Neural cell (in vitro differentiated cells): Measurements from ENCODE around the gene NOX1. TPM values are rescaled to one million over a fixed set of nuclear protein-coding genes. Genes with fewer than 3 reads are reported as not detected.

Experiments
- H2AFZ ChIP-seq: fragments of 200-600, 300-800 bp; sonication (generic), shearing (Covaris generic); 2 replicates; pipeline ENCODE4 v1.6.0; 2014; ENCODE audit warnings: low read depth, mild to moderate bottlenecking, antibody characterized with exemption, low read length, moderate library complexity
- H3F3A ChIP-seq: fragments of 200-600 bp; shearing (Covaris generic); 2 replicates; pipeline ENCODE4 v1.6.1; 2016; ENCODE audit warnings: mild to moderate bottlenecking, moderate library complexity, mixed read lengths, antibody characterized with exemption, low read length; ENCODE audit not compliant: insufficient read depth, poor library complexity, severe bottlenecking
- H3K27ac ChIP-seq: fragments of 200-600, 300-800 bp; sonication (generic), shearing (Covaris generic); 2 replicates; pipeline ENCODE4 v1.5.1; 2014; ENCODE audit warnings: mild to moderate bottlenecking, low read length, moderate library complexity
- H3K27me3 ChIP-seq: fragments of 300-800, 200-600 bp; sonication (generic), shearing (Covaris generic); 2 replicates; pipeline ENCODE4 v1.6.0; 2014; ENCODE audit warnings: mild to moderate bottlenecking, low read depth, low read length, moderate library complexity; ENCODE audit not compliant: insufficient read depth
- H3K36me3 ChIP-seq: fragments of 300-800, 200-600 bp; sonication (generic), shearing (Covaris generic); 2 replicates; pipeline ENCODE4 v1.5.1; 2014; ENCODE audit warnings: mild to moderate bottlenecking, antibody characterized with exemption, low read length, moderate library complexity; ENCODE audit not compliant: insufficient read depth
- H3K4me2 ChIP-seq: fragments of 300-800, 200-600 bp; sonication (generic), shearing (Covaris generic); 2 replicates; pipeline ENCODE4 v1.6.0; 2014; ENCODE audit warnings: mild to moderate bottlenecking, low read length
- H3K4me3 ChIP-seq: fragments of 300-800, 200-600 bp; sonication (generic), shearing (Covaris generic); 2 replicates; pipeline ENCODE4 v1.5.1; 2014; ENCODE audit warnings: mild to moderate bottlenecking, low read length, moderate library complexity
- H3K79me2 ChIP-seq: fragments of 200-600 bp; shearing (Covaris generic); replicated peaks from 2 replicates; pipeline ENCODE4 v1.6.0; 2014; ENCODE audit warnings: mild to moderate bottlenecking, low read length, moderate library complexity; ENCODE audit not compliant: insufficient read depth
- H3K9ac ChIP-seq: fragments of 300-800, 200-600 bp; sonication (generic), shearing (Covaris generic); 2 replicates; pipeline ENCODE4 v1.6.1; 2016; ENCODE audit warnings: mild to moderate bottlenecking, low read length, mixed read lengths
- H3K9me2 ChIP-seq: fragments of 200-600 bp; shearing (Covaris generic); 2 replicates; pipeline ENCODE4 v1.6.1; 2016; ENCODE audit warnings: mild to moderate bottlenecking, low read length, mixed read lengths; ENCODE audit not compliant: insufficient read depth
- H3K9me3 ChIP-seq: fragments of 200-600, 300-800 bp; sonication (generic), shearing (Covaris generic); 2 replicates; pipeline ENCODE4 v1.6.1; 2016; ENCODE audit warnings: mild to moderate bottlenecking, mixed run types, low read length, moderate library complexity, mixed read lengths
- H4K20me1 ChIP-seq: fragments of 200-600 bp; shearing (Covaris generic); 2 replicates; pipeline ENCODE4 v1.6.1; 2016; ENCODE audit warnings: mild to moderate bottlenecking, mixed run types; ENCODE audit not compliant: insufficient read depth
- CTCF ChIP-seq: fragments of 450-650 bp; IDR thresholded peaks from 2 replicates; pipeline ENCODE4 v1.5.1; 2014; ENCODE audit warnings: antibody characterized with exemption, mild to moderate bottlenecking, moderate library complexity; ENCODE audit not compliant: poor library complexity, severe bottlenecking
- EP300 ChIP-seq: fragments of 450-650 bp; conservative IDR thresholded peaks from 2 replicates; pipeline ENCODE4 v1.6.1; 2014; ENCODE audit warnings: antibody characterized with exemption, mild to moderate bottlenecking, moderate library complexity; ENCODE audit not compliant: poor library complexity, severe bottlenecking
- EZH2 ChIP-seq: fragments of 200-600, 300-800 bp; shearing (Covaris generic), sonication (generic); IDR thresholded peaks from 2 replicates; pipeline ENCODE4 v1.6.1; 2014; ENCODE audit warnings: antibody characterized with exemption, low read length, borderline replicate concordance, mild to moderate bottlenecking; ENCODE audit not compliant: insufficient read depth, poor library complexity, severe bottlenecking
- MXI1 ChIP-seq: fragments of 450-650 bp; conservative IDR thresholded peaks from 2 replicates; pipeline ENCODE4 v1.6.1; 2014; ENCODE audit warnings: antibody characterized with exemption, mild to moderate bottlenecking; ENCODE audit not compliant: poor library complexity, severe bottlenecking
- POLR2AphosphoS5 ChIP-seq: IDR thresholded peaks from 2 replicates; pipeline ENCODE4 v1.6.1; 2012
- RAD21 ChIP-seq: fragments of 450-650 bp; conservative IDR thresholded peaks from 2 replicates; pipeline ENCODE4 v1.6.1; 2014; ENCODE audit warnings: antibody characterized with exemption, mild to moderate bottlenecking, moderate library complexity
- REST ChIP-seq: IDR thresholded peaks from 2 replicates; pipeline ENCODE4 v1.6.1; 2012; ENCODE audit warnings: borderline replicate concordance
- SMC3 ChIP-seq: fragments of 450-650 bp; conservative IDR thresholded peaks from 2 replicates; pipeline ENCODE4 v1.6.1; 2014; ENCODE audit warnings: antibody characterized with exemption, mild to moderate bottlenecking, moderate library complexity; ENCODE audit not compliant: poor library complexity
- TAF1 ChIP-seq: IDR thresholded peaks from 2 replicates; pipeline ENCODE4 v1.6.1; 2012; ENCODE audit warnings: low read depth
- polyA plus RNA-seq: library from polyadenylated mRNA; depleted of rRNA; stranded (reverse); fragments of >200 nt; gene quantifications from 2 replicates; pipeline ENCODE4 v1.2.3, GENCODE V29; 2014

The NOX1 gene
- polyA plus RNA-seq, 1 donor from 2014 or later, result not detected

DNA sequence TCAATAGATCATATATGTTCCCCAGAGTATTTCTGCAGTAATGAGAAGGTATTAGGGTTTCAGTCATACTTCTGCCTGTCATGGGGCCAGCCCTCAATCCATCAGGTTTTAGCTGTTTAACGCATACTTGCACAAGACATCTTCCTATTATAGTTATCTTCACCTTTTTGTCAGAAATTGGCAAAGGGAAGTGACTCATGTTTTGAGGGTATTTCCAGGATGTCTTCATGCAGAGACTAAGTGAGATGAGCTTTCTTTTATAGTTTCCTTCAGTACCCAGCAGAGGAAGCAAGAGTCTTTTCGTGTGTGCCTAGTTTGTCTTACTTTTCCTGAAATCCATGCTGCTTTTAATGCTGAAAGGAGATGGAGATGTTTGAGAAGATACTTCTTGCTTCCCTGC is 44.4 kb downstream of the NOX1 start:
- H3K4me3 ChIP-seq, result no peak overlapping the region
- no peak overlapping the region for H3K27ac ChIP-seq
- no peaks in the 10 kb centered on the region for H3K9me2 ChIP-seq
- H3F3A ChIP-seq, result no peaks in the 10 kb centered on the region
- no peak overlapping the region for H3K4me2 ChIP-seq
- no peaks in the 10 kb centered on the region for H4K20me1 ChIP-seq
- H2AFZ ChIP-seq, result no peak overlapping the region
- no peaks in the 10 kb centered on the region for H3K27me3 ChIP-seq
- TF ChIP-seq EZH2 (no peak), RAD21 (no peak), POLR2AphosphoS5 (no peak), EP300 (no peak), MXI1 (no peak), REST (no peak), CTCF (no peak), SMC3 (no peak), TAF1 (no peak)
- H3K9me3 ChIP-seq, result no peaks in the 10 kb centered on the region
- no peaks in the 10 kb centered on the region for H3K79me2 ChIP-seq
- no peak overlapping the region for H3K9ac ChIP-seq
- H3K36me3 ChIP-seq, result no peaks in the 10 kb centered on the region

GRCh38 chrX:100819837-100820666 is 54.1 kb downstream of the NOX1 start, which contains the start of gene CSTF2:
Gene CSTF2, plus strand, starts transcription at chrX:100820391. Its CDS starts 26 bp downstream, at chrX:100820417.
- no peaks in the 10 kb centered on the region for H3K27me3 ChIP-seq
- TF ChIP-seq TAF1 (no peak), POLR2AphosphoS5 (peak; percentile 76), EP300 (no peak), MXI1 (peak; percentile 86), REST (peak; percentile 55), SMC3 (peak; percentile 58), EZH2 (no peak), RAD21 (peak; percentile 44), CTCF (peak; percentile 51)

More at GRCh38 chrX:100819837-100820666, 54.1 kb downstream of the NOX1 start, which contains the start of gene CSTF2:
- Histone ChIP-seq H3K4me2 (peak within 1 kb of the TSS; percentile 76), H4K20me1 (no peaks in the 10 kb centered on the region), H3K79me2 (no peaks in the 10 kb centered on the region), H3K36me3 (no peaks in the 10 kb centered on the region), H2AFZ (peak within 1 kb of the TSS; percentile 37), H3K9me3 (no peaks in the 10 kb centered on the region), H3K4me3 (peak within 1 kb of the TSS; percentile 80), H3K9me2 (no peaks in the 10 kb centered on the region), H3K9ac (peak within 1 kb of the TSS; percentile 65), H3K27ac (peak within 1 kb of the TSS; percentile 70), H3F3A (no peaks in the 10 kb centered on the region)
